ENCODE measurements around the gene PRKG1. TPM values are rescaled to one million over a fixed set of nuclear protein-coding genes. Genes with fewer than 3 reads are reported as not detected.

Gene PRKG1
- total RNA-seq, 1 donor from 2014 or later = 0.17 TPM

DNA sequence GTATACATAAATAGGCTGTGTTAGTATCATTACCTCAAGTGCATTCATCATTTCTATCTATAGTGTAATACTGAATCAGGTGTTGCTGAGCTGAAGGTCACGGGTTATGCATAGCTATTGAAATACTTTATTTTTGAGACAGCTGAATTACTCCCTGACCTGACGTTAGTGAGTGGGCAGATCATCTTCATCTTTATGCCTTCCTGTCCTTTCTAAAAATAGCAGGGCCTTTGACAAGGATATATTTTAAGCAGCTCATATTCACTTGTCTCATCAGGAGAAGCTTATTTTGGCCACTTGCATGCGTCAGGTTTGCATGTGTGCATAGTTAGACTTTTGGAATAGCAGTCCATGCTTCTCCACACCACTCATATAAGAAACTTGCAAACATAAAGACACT lies 1176.2 kb downstream of the PRKG1 start:
- TF ChIP-seq, protein P1, sequence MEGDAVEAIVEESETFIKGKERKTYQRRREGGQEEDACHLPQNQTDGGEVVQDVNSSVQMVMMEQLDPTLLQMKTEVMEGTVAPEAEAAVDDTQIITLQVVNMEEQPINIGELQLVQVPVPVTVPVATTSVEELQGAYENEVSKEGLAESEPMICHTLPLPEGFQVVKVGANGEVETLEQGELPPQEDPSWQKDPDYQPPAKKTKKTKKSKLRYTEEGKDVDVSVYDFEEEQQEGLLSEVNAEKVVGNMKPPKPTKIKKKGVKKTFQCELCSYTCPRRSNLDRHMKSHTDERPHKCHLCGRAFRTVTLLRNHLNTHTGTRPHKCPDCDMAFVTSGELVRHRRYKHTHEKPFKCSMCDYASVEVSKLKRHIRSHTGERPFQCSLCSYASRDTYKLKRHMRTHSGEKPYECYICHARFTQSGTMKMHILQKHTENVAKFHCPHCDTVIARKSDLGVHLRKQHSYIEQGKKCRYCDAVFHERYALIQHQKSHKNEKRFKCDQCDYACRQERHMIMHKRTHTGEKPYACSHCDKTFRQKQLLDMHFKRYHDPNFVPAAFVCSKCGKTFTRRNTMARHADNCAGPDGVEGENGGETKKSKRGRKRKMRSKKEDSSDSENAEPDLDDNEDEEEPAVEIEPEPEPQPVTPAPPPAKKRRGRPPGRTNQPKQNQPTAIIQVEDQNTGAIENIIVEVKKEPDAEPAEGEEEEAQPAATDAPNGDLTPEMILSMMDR (conservative IDR thresholded peaks at IDR 0.05; ENCODE audit: low read depth, low read length) = no peak
- H3K4me3 ChIP-seq (ENCODE audit: low read depth, low read length) = no peak overlapping the region
- no peak for DNase-seq (ENCODE audit: low read depth)

DNA sequence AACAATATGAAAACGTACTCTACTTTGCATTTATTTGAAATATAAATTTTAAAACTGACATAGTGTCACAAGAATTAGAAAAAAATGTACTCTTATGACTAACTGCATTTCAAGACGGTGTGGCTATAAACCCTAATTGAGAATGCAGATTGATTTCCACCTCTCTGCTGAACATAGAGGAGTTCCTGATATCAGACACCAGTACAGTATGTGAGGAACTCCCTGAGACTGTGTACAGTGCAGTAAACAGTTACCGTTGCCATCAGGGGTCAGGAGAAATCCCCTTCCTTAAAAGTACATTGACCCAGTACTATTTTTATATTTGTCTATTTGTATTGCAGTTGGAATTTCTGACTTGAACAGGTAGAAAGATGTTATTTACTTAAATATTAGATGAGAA lies 1178.0 kb downstream of the PRKG1 start:
- no peak overlapping the region for H3K4me3 ChIP-seq (ENCODE audit: low read depth, low read length)
- DNase-seq (ENCODE audit: low read depth) = no peak
- TF ChIP-seq, protein P1 (conservative IDR thresholded peaks at IDR 0.05; ENCODE audit: low read depth, low read length) = no peak

DNA sequence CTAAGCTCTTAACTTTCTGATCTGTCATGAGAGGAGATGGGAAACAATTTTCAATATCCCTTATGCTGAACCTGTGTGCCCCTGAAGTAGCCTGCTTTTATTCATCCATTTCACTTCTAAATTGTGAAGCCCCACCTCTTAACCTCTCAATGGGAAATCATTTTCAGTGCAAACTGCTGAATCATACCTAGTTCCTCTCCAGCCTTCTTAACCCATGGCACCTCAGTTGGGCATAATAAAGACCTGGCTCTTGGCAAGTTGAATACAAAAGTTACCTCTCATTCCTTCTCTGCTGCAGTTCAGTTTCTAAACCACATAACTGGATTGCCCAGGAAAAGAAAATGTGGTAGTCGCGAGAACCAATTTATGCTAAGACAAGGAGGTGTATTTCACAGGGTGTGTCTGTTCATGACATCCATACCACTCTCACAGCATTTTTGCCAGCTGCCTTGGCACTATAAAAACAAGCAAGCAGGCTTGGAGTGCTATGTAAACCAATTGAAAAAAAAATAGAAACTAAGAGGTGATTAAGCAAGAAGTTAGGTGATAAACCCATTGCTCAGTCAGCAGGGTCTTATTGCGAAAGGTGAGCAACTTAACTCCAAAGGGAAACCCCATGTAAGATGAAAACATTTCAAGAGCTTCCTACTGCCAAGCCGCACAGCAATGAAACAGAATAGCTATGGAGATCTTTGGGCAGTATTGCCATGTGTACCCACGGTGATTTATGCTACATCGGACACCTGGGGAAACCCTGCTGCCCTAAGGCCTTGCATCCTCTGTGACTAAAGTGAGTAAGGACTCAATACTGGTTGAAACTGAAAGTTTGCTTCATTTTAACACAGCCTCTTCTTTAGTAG lies 1182.8 kb downstream of the PRKG1 start:
- TF ChIP-seq, protein P1 (conservative IDR thresholded peaks at IDR 0.05; ENCODE audit: low read depth, low read length) = no peak
- DNase-seq (ENCODE audit: low read depth) = peak; percentile 66
- H3K4me3 ChIP-seq (ENCODE audit: low read depth, low read length) = no peak overlapping the region

DNA sequence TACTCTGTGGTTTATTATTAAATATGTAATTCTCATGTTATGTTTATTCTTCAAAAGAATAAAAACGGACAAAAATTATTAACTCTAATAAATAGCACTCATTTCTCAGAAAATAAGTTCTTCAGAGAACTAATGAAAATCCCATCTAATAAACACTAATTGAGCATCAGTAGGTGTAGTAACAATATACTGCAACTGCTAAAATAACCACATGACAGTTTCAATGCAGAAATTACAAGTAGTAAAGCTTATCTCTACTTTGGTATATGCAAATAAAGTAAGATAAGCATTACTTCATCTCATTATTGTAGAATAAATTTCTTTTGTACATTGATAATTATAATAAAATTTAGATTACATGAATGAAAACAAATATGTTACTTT lies 1183.4 kb downstream of the PRKG1 start:
- no peak for DNase-seq (ENCODE audit: low read depth)
- TF ChIP-seq, protein P1 (conservative IDR thresholded peaks at IDR 0.05; ENCODE audit: low read depth, low read length) = no peak
- H3K4me3 ChIP-seq (ENCODE audit: low read depth, low read length) = no peak overlapping the region

DNA sequence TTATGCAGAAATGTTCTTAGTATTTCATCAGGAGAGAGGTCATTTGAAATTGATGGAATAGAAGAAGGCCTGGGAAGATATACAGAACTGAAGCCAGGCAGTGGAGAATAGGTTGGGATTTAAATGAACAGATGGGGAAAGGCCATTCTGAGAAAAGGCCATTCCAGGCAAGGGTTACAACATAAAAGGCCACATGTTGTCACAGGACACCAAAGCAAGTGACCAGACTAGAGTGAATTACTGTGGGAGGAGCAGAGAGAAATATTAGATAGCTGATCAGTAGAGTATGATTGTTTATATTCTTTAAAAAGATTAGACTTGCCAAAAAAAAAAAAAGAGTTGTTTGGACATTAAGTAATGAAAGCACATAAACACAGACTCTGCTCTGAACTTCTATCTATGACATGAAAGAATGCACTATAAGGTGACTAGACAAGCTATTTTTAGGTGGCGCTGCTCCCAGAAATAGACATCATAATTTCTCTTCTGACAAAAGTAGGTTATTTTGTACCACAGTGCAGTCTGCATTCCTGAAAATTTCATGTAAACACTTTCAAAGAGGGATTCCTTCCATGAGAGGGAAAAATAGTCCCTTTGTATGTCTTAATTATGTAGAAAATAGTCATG lies 1184.6 kb downstream of the PRKG1 start:
- TF ChIP-seq, protein P1 (conservative IDR thresholded peaks at IDR 0.05; ENCODE audit: low read depth, low read length) = no peak
- H3K4me3 ChIP-seq (ENCODE audit: low read depth, low read length) = no peak overlapping the region
- no peak for DNase-seq (ENCODE audit: low read depth)

DNA sequence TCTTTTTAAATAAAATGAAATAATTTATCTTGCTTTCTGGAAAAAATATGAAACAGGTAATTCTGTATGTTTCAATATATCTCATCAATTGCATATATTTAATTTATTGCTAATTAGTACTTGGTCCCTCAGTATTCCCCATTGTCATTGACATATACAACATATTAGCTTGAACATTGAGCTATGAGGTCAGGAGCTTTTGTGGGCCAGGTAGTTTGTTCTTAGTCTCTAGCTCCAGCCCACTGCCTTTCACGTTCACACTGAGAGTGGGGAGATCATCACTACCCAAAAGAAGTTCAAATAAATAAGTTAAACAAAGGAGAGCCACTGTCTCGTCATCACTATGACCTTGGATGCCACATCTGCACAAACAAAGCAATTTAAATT lies 1185.1 kb downstream of the PRKG1 start:
- TF ChIP-seq, protein P1 (conservative IDR thresholded peaks at IDR 0.05; ENCODE audit: low read depth, low read length) = no peak
- DNase-seq (ENCODE audit: low read depth) = no peak
- no peak overlapping the region for H3K4me3 ChIP-seq (ENCODE audit: low read depth, low read length)

Data from epithelial cell of proximal tubule (primary cell).